Measurements from ENCODE around the gene LCN6.
"Not testable (repeated sequence)": the region's sequence is repeated elsewhere in the genome, so short reads cannot be mapped to it uniquely, and the experiment has no call there.

Gene LCN6

DNA sequence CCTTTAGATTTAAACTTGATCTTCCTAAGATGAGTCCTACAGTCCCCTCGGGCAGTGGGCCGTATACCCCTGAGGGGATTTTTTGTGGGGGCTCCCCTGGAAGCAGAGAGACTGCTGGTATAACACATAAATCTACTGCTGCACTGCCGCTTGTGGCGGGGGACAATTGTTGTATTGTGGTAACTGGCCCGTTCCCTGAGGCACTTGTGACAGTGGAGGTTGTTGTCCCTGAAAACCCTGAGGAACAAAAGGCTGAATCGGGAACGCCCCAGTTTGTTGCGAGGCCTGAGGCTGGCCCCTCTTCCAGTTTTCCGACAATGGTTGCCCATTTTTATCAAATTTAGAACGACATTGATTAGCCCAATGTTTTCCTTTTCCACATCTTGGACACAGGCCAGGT, 38.1 kb upstream of the LCN6 start:
- no peak for DNase-seq (ENCODE audit: low spot score)
- no peak overlapping the region for H3K4me3 ChIP-seq
- no peak overlapping the region for H3K27ac ChIP-seq
- TF ChIP-seq, protein P1, sequence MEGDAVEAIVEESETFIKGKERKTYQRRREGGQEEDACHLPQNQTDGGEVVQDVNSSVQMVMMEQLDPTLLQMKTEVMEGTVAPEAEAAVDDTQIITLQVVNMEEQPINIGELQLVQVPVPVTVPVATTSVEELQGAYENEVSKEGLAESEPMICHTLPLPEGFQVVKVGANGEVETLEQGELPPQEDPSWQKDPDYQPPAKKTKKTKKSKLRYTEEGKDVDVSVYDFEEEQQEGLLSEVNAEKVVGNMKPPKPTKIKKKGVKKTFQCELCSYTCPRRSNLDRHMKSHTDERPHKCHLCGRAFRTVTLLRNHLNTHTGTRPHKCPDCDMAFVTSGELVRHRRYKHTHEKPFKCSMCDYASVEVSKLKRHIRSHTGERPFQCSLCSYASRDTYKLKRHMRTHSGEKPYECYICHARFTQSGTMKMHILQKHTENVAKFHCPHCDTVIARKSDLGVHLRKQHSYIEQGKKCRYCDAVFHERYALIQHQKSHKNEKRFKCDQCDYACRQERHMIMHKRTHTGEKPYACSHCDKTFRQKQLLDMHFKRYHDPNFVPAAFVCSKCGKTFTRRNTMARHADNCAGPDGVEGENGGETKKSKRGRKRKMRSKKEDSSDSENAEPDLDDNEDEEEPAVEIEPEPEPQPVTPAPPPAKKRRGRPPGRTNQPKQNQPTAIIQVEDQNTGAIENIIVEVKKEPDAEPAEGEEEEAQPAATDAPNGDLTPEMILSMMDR (IDR thresholded peaks at IDR 0.05), result no peak

DNA sequence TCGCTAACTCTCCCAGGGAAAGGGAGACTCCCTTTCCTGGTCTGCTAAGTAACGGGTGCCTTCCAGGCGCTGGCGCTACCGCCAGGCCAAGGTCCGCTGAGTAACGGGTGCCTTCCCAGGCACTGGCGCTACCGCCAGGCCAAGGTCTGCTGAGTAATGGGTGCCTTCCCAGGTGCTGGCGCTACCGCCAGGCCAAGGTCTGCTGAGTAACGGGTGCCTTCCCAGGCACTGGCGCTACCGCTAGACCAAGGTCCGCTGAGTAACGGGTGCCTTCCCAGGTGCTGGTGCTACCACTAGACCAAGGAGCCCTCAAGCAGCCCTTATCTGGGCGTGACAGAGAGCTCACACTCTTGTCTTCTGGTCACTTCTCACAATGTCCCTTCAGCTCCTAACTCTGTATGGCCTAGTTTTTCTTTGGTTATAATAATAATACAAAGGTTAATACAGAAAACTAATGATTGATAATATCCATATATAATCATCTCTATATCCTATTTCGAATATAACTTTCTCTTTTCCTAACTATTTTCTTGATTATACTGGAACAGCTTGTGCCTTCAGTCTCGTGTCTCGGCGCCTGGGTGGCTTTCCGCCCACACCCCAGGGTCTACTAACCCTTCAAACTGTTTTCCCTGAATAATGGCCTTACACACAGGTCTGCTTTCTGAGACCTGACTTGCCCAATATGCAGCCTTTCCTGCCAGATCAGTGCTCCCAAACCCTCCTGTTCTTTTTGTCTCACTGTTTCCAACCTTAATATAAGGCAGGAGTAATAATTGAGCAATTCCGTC, 37.4 kb upstream of the LCN6 start:
- not testable (repeated sequence) for H3K4me3 ChIP-seq; H3K27ac ChIP-seq; DNase-seq (ENCODE audit: low spot score)

DNA sequence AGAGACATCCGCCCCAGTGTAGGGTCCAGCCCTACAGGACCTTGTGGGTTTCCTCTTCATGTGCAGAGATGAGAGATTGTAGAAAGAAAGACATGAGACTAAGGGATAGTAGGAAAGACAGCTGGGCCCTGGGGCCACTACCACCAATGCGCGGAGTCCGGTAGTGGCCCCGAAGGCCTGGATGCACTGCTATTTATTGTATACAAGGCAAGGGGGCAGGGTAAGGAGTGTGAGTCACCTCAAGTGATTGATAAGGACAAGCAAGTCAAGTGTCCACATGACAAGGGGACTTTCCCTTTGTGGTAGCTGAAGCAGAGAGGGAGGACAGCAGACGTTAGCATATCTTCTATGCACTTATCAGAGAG, 36.7 kb upstream of the LCN6 start:
- TF ChIP-seq, protein P1 (IDR thresholded peaks at IDR 0.05), result no peak
- no peak for DNase-seq (ENCODE audit: low spot score)
- Histone ChIP-seq H3K4me3 (no peak overlapping the region), H3K27ac (no peak overlapping the region)

DNA sequence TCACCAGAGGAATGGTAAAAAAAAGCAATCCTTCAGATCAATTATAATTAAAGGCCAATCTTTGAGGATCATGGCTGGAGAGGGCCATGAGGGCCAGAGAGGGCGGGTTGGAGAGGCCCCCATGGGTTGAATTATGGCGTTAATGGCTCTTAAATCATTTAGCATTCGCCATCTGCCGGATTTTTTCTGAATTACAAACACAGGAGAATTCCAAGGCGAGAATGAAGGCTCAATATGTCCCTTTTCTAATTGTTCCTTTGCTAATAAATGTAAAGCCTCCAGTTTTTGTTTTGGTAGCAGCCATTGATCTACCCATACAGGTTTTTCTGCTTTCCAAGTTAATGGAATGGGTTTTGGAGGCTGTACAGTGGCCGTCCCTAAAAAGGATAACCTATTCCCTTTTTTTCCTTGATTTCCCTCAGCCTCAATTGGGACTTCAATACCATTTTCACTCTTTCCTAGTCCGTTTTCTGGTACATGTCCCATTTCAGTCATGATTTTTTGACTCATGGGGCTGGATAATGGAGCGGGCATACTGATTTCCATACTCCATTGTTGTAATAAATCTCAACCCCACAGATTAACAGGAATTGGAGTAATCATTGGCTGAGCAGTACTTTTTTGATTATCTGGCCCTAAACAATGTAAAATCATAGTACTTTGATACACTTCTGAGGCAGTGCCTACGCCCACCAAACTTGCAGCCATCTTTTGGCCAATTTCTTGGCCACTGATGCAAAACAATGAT, 36.1 kb upstream of the LCN6 start:
- no peak overlapping the region for H3K27ac ChIP-seq
- no peak overlapping the region for H3K4me3 ChIP-seq
- DNase-seq (ENCODE audit: low spot score), result no peak
- TF ChIP-seq, protein P1 (IDR thresholded peaks at IDR 0.05), result no peak

DNA sequence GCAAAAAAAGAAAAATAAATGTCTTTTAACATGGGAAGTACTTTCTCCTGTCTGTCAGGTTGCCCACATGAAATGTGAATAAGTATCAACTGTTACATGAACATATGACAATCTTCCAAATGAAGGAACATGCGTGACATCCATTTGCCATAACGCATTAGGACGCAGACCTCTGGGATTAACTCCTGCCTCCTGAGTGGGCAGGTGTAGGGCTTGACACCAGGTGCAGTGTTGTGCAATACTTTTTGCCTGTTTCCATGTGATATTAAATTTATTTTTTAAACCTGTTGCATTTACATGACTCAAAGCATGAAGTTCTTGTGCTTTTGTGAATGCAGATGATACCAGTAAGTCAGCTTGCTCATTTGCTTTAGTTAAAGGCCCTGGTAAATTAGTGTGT, 34.1 kb upstream of the LCN6 start:
- no peak for DNase-seq (ENCODE audit: low spot score)
- TF ChIP-seq, protein P1 (IDR thresholded peaks at IDR 0.05), result no peak
- no peak overlapping the region for H3K27ac ChIP-seq
- no peak overlapping the region for H3K4me3 ChIP-seq

DNA sequence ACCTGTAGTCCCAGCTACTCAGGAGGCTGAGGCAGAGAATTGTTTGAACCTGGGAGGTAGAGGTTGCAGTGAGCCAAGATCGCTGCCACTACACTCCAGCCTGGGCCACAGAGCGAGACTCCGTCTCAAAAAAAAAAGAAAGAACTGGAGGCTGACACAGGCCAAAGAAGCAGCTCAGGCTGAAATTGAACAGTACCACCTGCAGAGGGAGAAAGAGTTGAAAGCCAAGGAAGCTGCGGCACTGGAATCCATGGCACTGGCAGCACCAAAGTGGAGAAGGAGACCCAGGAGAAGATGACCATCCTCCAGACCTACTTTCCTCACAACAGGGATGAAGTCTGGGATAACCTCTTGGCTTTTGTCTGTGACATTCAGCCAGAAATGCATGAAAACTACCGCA, 31.5 kb upstream of the LCN6 start:
- TF ChIP-seq, protein P1 (IDR thresholded peaks at IDR 0.05), result no peak
- Histone ChIP-seq H3K27ac (no peak overlapping the region), H3K4me3 (no peak overlapping the region)
- no peak for DNase-seq (ENCODE audit: low spot score)

DNA sequence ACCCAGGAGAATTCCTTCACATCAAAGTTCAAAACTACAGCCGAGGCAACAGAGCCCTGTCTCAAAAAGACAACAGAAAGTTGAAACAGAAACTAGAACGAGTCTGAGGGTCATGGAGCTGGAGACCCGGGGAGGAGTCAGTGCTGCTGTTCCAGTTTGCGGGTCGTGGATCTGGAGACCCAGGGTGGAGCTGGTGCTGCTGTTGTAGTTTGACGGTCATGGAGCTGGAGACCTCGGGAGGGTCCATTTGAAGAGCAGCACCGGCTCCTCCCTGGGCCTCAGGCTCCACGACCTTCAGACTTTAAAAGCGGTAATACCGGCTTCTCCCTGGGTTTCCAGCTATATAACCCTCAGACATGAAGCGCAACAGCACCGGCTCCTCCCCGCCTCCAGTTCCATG, 29.0 kb upstream of the LCN6 start:
- no peak overlapping the region for H3K27ac ChIP-seq
- DNase-seq (ENCODE audit: low spot score), result no peak
- TF ChIP-seq, protein P1 (IDR thresholded peaks at IDR 0.05), result no peak
- H3K4me3 ChIP-seq, result no peak overlapping the region

Measured in coronary artery (tissue), 2 donors.